Measurements from ENCODE around the gene OGG1.
"Not testable (repeated sequence)": the region's sequence is repeated elsewhere in the genome, so short reads cannot be mapped to it uniquely, and the experiment has no call there.

The OGG1 gene

DNA sequence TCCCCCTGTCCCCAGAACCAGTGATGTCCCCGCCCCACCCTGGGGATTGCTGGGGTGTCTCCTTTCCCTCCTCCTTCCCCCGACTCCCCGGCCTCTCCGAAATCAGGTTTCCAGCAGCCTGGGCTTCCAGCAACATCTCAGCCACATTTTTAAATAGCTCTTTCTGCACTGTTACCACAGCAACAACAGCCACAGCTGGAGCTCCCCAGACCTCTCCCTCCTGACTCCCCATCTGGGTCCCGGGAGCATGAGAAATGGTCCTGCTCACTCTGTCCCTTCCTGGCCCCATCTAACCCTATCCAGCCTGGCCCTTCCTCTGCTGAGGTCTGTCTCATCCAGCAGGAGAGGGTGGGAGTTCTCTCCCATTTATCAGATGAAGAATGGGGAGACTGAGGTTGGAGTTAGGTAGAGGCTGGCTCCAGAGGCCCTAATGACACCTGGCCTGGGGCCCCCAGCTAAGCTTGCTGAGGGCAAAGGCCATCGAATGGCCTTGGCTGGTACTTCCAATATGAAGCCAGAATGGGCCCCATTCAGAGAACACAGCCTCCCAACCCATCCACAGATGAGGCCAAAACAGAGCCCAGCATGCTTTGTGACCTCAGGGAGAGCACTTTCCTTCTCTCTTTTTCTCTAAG, 18.5 kb downstream of the OGG1 start:
- ATAC-seq, result no peak

DNA sequence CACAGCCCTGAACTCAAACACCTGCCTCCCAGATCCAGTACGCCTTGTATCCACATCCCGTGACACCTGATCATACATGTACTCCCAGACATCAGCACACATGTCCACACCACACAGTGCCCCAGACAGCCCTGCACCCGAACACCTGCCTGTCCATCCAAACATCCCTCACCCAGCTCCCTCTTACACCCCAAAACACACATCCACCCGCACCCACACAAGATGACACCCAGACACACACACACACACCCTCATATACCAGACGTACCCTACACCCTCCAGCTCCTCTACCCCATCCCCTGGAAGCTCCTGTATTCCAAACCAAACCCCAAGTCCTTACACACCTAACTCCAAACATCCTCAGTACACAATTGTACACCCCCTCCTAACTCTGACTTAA, 19.3 kb downstream of the OGG1 start:
- no peak for ATAC-seq

DNA sequence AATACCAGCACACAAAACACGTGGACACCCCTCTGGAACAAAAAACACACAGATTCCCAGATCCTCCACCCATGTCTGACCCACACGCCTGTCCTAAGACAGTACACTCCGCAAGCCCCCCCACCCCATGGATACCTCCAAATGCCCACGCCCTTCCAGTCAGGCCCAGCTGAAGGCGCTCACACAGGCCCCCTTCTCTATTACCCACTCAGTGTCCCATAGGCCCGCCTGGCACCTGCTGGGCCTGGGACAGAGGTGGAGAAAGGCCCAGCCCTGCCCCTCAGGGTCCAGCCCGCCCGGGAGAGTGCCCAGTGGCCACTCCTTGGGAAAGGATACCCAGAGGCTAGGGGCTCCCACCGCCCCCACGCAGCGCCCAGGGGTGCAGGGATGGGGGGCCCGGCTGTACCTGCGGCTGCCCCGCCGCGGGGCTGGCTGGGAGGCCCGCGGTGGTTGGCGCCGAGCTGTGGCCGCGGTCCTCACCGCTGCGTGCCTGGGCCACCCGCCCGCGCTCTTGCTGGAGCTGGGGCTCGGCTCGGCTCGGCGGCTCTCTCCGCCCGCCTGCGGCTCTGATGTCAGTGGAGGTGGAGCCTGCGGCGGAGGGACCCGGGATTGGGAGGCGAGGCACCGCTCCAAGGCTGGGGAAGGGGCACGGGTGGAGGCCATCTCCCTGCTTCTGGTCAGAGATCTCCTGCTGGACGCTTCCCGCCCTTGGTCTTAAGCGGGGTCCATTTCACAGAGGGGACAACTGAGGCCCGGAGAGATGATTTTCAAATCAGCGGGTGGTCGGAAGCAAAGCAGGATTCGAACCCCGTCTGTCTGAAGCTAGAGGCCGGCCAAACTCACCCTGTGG, 19.9 kb downstream of the OGG1 start, which contains the start of gene CAMK1:
Gene CAMK1 (minus strand): TSS at position 522 of the 850 bp plus-strand sequence. CDS start 2,198 bp downstream, outside the sequence.
- ATAC-seq, result peak; percentile 97 to 98

- ATAC-seq, result no peak
Observed at GRCh38 chr3:9770276-9770812, 20.6 kb downstream of the OGG1 start.

DNA sequence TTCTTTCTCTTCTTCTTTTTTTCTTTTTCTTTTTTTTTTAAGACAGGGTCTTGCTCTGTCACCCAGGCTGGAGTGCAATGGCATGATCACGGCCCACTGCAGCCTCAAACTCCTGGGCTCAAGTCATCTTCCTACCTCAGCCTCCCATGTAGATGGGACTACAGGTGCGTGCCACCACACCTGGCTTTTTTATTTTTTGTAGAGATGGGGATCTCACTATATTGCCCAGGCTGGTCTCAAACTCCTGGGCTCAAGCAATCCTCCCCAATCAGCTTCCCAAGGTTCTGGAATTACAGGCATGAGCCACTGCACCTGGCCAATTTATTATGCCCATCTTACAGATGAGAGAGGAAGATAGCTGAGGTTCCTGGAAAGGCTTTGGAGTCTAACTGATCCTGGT, 21.3 kb downstream of the OGG1 start:
- not testable (repeated sequence) for ATAC-seq

DNA sequence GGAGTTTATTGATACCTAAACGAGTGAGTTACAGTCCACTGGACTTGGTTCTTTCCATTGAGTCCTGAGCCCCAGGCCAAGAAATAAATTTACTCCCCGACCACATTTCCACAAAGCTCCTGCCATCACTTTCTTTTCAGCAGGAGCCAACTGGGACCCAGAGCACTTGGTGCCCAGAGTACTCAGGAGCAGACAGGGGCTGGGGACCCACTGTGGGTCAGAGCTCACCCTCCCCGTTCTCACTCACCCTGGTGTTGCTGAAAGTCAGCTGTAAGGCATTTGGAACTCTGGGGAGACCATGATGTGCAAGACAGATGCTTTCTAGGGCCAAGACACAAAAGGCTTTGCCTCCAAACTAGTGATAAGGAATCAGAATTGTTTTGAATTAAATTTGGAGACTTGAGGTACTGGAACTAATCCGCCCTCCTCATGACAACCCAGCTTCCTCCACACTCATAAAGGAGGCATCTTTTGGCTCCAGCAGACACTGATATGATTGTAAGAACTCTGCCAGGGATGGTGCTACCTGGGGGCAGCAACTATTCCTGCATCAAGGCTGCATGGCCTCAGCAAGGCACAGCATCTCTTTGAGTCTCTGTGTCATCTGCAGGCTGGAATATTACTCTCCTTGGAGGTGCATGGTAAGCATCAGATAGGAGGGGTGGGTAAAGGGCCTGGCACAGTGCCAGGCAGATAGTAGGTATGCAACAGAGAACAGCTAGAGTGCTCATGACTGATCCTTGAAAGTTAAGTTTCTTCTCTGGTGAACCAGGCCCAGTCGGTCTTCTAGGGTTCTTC, 27.3 kb downstream of the OGG1 start:
- ATAC-seq, result no peak

DNA sequence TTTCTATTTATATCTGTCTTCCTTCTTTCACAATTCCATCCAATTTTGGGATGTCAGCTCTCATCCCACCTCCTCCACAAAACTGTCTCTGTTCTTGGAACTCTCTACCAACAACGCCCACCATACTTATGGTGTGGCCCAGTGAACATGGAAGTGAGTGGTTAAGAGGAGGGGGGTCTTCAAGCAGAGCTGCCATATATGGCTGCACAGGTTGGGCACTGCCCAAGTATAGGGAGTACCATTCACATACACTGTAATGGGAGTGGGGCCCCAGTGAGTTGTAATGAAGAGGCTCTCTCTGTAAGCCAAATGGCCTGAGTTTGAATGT, 27.9 kb downstream of the OGG1 start:
- ATAC-seq, result peak; percentile 34 to 39

DNA sequence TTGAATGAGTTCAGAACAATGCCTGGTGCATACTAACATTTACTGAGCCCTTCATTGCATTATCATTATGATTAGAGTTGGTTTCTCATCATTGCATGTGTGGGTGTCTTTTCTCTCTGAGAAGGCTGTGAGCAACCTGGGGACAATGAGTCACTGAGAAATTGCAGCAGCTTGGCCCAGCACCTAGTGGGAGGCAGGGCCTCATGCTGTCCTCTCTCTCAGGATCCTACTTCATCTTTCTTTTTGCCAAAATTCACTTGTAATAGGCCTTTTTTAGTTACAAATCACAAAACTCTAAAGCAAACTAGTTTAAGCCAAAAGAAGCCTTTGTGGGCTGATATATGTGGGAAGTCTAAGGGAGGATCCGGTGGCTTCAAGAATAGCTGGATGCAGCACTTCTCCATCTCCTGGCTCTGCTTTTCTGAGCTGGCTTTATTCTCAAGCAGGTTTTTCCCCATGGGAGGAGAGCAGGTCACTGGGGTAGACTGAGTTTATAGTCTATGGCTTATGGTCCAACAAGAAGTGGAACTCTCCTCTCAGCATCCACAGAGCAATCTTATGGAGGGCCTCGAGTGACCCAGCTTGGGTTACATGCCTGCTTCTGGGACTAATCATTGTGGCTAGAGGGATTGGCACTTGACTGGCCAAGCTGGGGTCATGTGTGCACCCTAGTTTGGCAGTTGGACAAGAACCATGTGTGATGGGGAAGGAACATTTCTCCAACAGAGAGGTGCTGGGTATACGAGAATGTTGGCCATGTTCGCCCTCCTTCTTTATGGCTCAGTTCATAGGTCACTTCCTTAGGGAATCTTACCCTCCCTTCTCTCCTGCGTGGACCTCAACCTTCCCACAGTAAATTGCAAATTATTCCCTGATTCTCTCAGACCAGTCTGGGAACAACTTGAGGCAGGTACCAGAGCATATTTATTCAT, 28.7 kb downstream of the OGG1 start:
- peak; percentile 96 to 97 for ATAC-seq

- ATAC-seq, result no peak
Observed at GRCh38 chr3:9779075-9779593, 29.4 kb downstream of the OGG1 start.

DNA sequence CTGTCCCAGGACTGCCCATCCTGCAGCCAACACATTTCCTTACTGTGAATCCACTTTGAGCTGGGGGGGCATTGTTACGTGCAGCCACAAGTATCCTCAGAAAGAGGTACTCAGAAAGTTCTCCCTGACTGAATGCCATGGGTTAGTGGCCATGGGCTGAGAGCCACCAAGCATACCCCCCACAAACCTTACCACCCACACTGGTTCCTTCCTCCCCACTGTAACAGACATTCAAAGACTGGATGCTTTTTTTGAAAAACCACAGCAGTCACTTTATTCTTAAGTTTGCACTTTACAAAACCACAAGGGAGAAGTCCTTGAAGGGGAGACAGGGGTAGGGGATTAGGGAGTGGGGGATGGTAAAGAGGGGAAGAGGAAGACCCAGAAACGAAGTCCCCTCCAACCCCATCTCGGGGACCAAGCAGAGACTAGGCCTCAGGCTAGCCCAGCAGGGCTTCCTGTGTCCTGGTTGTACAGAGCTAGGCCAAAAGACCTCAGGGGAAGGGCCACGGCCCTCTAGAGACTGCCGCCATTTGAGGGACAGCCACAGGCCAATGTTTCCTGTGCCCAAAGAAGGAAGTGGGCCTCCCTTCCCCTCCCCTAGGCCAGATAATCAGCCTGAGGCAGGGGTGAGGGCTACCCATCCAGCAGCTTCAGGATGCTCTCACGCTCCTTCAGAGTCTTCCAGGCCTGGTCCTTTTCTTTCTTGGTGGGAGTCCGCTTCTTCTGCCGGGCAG, 30.1 kb downstream of the OGG1 start:
- peak; percentile 6 to 33 for ATAC-seq

DNA sequence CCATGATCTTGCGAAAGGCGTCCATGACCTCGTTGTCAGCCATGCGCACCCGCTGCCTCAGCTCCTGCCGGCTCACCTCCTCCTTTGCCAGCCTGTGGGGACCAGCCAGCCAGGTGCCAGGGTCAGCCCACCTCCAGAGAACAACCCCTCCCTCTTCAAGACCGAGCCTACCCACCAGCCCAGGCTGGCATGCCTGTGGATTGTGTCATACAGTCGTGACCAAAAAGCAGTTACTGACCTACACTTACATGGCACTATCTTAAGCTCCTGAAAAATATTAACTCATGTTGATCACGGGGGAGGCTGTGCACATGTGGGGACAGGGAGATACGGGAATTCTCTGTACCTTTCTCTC, 30.7 kb downstream of the OGG1 start:
- ATAC-seq, result no peak

GRCh38 chr3:9780910-9781309, 31.2 kb downstream of the OGG1 start:
- ATAC-seq, result no peak

- no peak for ATAC-seq
Observed at GRCh38 chr3:9781551-9781950, 31.8 kb downstream of the OGG1 start.

DNA sequence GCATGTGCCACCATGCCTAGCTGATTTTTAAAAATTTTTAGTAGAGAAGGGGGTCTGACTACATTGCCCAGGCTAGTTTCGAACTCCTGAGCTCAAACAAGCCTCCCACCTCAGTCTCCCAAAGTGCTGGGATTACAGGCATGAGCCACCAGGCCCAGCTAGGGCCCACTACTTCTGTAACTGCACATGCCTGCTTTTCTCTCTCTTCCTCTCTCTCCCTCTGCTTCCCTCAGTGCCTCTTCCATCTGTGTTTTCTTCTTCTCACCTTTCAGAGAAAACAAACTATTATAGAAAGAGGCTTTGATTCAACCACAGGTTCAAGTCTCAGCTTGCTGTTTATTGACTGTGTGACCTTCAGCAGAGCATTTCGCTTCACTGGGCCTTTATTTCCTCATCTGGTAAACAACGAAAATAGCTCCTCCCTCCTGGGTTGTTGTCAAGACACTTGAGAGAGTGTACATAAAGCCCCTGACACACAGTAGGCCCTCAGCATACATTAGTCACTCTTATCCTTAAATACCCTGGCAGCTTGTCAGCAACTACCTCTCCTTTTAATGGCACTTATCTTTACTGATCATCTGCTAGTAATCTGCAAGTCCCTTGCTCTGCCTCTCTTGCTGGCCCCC, 32.3 kb downstream of the OGG1 start:
- ATAC-seq, result no peak

DNA sequence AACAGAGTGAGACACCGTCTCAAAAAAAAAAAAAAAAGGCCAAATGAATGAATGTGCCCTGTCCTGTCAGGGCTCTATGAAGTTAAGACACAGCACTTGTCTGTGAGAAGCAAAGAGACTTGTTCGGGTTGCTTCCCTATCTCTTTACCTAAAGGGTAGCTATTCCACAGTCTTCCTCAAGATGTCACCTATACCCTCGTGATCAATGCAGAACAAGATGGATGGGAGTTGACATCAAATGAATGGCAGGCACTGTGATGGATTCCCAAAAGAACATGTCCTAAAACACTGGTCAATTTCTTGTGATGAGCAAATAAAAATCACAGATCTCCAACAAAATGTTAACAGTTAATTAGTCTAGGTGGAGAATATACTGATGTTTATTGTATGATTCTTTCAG, 33.0 kb downstream of the OGG1 start:
- no peak for ATAC-seq

DNA sequence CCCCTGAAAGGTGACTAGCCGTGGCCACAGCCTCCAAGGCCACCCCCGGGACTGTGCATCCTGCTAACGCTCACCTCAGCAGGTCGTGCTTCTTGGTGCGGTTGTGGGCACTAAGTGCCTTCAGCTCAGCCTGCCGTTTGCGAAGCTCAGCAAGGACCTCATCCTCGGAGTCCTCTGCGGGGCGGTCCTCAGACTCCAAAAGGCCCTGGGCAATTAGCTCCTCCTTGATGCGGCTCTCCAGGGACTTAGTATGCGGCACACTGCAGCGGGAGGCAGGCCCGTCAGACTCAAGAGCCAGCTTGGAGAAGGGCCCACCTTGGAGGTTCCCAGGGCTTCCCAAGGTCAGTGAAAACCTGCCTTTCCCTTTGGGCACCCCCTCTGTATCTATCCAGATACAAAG, 34.2 kb downstream of the OGG1 start:
- no peak for ATAC-seq

GRCh38 chr3:9784965-9785364, 35.2 kb downstream of the OGG1 start:
- no peak for ATAC-seq

GRCh38 chr3:9785602-9786001, 35.9 kb downstream of the OGG1 start:
- ATAC-seq, result no peak

GRCh38 chr3:9786209-9786739, 36.5 kb downstream of the OGG1 start:
- ATAC-seq, result no peak

Measured in activated CD4-positive, CD25-positive, alpha-beta regulatory T cell treated with anti-CD3 and anti-CD28 coated beads, Interleukin-2, amount 50 U/mL, for 24 hours (primary cell).